ENCODE data around the gene PSD2. TPM values are rescaled to one million over a fixed set of nuclear protein-coding genes. Genes with fewer than 3 reads are reported as not detected.
A peak's percentile ranks its signal among the peaks of the same experiment; 100 is the strongest.

The PSD2 gene
- total and polyA plus RNA-seq, 10 of the 15 experiments (the other 5 are each of a cell fraction or from before 2014, with no cell fraction given) = 0.02 to 0.14 (median 0.03) TPM; not detected in 5

- no peak for TF ChIP-seq CUX1 (IDR thresholded peaks at IDR 0.05; ENCODE audit: insufficient replicate concordance, low read depth, low read length)
- TF ChIP-seq CBX5 (IDR thresholded peaks at IDR 0.05; ENCODE audit: low read depth) = no peak
- TF ChIP-seq, protein P1, sequence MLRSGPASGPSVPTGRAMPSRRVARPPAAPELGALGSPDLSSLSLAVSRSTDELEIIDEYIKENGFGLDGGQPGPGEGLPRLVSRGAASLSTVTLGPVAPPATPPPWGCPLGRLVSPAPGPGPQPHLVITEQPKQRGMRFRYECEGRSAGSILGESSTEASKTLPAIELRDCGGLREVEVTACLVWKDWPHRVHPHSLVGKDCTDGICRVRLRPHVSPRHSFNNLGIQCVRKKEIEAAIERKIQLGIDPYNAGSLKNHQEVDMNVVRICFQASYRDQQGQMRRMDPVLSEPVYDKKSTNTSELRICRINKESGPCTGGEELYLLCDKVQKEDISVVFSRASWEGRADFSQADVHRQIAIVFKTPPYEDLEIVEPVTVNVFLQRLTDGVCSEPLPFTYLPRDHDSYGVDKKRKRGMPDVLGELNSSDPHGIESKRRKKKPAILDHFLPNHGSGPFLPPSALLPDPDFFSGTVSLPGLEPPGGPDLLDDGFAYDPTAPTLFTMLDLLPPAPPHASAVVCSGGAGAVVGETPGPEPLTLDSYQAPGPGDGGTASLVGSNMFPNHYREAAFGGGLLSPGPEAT (IDR thresholded peaks at IDR 0.05; ENCODE audit: low read depth) = peak; percentile 84; the same call in 1 of the 2 replicates
- TF ChIP-seq ZNF592 (IDR thresholded peaks at IDR 0.05) = no peak
- no peak for TF ChIP-seq TARDBP (IDR thresholded peaks at IDR 0.05; ENCODE audit: borderline replicate concordance)
- TF ChIP-seq ZBED1 (IDR thresholded peaks at IDR 0.05; ENCODE audit: borderline replicate concordance) = no peak
- TF ChIP-seq MYB (IDR thresholded peaks at IDR 0.05; ENCODE audit: borderline replicate concordance, low read depth, low read length) = no peak
- TF ChIP-seq SUZ12 (IDR thresholded peaks at IDR 0.05; ENCODE audit: unreplicated experiment) = no peak
- peak; percentile 66 for TF ChIP-seq FOXK2 (IDR thresholded peaks at IDR 0.05)
- peak; percentile 97 for TF ChIP-seq MEF2B (IDR thresholded peaks at IDR 0.05; ENCODE audit: partially characterized antibody, poor library complexity, severe bottlenecking)
- TF ChIP-seq NR2C1 (IDR thresholded peaks at IDR 0.05) = no peak
- TF ChIP-seq, protein P2, sequence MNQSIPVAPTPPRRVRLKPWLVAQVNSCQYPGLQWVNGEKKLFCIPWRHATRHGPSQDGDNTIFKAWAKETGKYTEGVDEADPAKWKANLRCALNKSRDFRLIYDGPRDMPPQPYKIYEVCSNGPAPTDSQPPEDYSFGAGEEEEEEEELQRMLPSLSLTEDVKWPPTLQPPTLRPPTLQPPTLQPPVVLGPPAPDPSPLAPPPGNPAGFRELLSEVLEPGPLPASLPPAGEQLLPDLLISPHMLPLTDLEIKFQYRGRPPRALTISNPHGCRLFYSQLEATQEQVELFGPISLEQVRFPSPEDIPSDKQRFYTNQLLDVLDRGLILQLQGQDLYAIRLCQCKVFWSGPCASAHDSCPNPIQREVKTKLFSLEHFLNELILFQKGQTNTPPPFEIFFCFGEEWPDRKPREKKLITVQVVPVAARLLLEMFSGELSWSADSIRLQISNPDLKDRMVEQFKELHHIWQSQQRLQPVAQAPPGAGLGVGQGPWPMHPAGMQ (IDR thresholded peaks at IDR 0.05; ENCODE audit: borderline replicate concordance) = peak; percentile 4; the same call in 1 of the 2 replicates
- TF ChIP-seq WRNIP1 (IDR thresholded peaks at IDR 0.05; ENCODE audit: borderline replicate concordance, low read depth, low read length) = no peak
- peak; percentile 65; the same call in 1 of the 2 replicates for TF ChIP-seq ZNF24 (IDR thresholded peaks at IDR 0.05)
- no peak for TF ChIP-seq HDAC2 (IDR thresholded peaks at IDR 0.05)
- no peak for TF ChIP-seq BCL11A (IDR thresholded peaks at IDR 0.05; ENCODE audit: low read depth, low read length)
Observed at GRCh38 chr5:139746691-139747582, 48.7 kb upstream of the PSD2 start (continued).

Data from GM12878 (cell line).